ENCODE measurements around the gene PXYLP1.

The PXYLP1 gene

DNA sequence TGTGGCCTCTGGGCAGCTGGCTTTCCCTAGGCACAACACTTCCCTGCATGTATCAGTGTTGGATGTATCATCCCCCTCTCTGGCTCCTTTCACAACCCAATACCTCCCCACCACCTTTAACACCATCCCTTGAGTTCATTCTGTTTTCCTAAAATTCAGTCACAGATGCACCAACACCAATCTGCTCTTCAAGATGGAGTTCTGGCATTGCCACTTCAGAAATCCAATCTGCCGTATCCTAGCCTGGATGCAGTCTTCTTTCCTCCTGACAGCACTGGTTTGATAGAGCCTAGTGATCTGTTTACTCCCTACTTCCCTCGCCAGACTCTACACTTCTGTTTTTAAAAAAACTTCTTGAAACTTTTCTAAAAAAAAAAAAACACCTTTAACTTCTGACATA lies 21.7 kb downstream of the PXYLP1 start:
- no peak for DNase-seq

DNA sequence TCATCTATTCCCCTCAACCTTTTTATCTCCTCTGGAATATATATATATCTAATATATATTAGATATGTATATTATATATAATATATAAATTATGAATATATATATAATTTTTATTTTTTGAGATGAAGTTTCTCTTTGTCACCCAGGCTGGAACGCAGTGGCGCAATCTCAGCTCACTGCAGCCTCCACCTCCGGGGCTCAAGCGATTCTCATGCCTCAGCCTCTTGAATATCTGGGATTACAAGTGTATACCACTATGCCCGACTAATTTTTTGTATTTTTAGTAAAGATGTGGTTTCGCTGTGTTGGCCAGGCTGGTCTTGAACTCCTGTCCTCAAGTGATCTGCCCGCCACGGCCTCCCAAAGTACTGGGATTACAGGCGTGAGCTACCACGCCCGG lies 22.2 kb downstream of the PXYLP1 start:
- DNase-seq: no peak

DNA sequence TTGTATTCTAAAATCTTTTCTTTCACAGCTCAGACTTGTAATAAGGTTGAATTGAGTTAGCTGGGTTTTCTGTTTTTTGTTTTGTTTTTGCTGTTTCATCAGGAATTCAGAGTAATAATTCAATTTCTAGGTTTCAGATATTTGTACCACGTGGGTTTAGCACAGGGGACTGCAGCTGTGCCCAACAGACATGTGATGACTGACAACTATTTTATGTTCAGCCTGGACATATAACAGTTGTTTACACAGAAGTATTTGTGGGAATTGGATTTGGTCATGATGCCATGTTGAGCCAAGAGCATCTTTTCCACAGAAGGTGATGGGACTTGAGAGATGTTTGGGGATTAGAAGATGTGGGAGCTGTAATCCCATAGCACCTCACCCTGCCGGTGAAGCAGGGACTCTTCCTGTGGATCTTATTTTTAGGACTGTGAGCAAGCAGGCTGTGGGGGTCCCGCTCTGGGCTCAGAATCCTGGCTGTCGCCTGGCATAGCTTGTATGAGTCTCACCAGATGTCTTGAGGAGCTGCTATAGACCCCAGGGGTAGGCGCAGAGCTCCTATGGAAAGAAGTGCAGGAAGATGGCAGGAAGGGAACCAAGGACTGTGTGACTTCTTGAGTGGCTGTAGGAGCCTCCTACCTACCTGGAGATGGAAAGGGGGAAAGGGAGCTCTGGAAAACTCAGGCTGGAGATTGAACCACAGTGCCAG lies 23.7 kb downstream of the PXYLP1 start:
- DNase-seq: no peak

DNA sequence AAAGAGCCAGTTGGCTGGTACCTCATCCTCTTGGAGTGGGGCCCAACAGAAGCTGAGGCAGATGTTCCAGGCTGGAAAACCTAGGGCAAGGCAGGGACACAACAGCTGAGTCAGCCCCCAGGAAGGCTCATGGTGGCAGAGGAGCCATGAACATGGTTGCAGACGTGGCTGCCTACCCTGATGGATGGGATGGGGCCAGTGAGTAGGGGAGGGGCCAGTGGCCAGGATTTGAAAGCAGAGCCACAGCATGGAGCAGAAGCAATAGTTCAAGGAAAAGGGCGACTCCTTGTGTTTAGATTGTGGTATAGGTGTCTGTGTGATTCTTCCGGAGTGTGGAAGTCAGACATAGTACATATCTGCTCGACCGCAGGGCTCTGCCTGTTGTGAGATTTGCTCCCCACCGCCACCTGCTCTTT lies 24.2 kb downstream of the PXYLP1 start:
- DNase-seq: peak; percentile 16

DNA sequence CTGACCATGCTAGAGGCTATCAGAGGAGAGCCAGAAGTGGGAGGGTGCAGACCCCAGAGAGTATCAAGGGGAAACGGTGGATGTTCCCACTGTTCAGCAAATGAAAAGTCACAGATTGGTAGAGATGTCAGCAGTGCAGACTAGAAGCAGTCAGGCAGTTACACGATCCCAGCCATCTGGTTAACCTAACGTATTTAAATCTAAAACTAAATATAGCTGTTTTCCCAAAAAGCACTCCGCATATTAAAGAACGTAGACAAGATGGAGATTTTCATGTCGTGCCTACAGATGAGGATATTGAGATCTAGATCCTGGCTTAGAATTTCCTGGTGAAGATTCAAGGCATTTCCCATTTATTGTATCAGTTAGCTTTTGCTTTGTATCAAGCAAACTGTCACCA lies 25.2 kb downstream of the PXYLP1 start:
- DNase-seq: no peak

DNA sequence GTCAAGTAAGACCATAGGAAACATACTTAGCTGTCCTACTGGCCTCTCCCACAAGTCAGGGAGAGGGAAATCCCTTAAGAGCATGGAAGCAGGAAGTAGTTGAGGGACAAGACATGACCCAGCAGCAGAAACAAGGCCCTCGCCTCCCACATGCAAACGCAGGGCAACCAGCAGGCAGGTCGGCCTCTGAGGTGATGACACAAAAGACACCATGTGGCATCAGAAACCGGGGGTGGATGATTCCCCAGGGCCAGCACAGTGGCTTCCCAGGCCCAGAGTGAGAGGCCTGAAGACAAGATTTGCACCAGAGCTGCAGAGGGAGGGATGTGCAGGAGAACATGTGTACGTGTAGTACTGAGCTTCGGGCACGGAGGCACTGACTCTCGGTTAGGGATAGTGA lies 26.3 kb downstream of the PXYLP1 start:
- no peak for DNase-seq

DNA sequence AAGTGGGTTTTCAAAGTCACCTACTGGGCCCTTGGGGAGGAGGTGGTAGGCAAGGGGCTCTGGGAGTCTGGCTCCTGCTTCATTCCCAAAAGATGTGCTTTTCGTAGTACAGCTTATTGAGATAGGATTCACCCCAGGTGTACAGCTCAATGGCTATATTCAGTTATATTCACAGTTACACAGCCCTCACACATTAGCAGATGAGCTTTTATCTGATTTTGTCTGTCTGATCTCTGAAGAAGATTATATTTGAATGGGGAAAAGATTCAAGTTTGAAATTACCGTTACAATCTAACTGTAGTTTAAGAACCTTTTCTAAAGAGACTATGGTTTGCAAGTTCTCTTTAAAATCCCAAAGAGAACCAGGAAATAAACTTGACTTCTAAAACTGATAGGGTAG lies 27.3 kb downstream of the PXYLP1 start:
- DNase-seq: no peak

DNA sequence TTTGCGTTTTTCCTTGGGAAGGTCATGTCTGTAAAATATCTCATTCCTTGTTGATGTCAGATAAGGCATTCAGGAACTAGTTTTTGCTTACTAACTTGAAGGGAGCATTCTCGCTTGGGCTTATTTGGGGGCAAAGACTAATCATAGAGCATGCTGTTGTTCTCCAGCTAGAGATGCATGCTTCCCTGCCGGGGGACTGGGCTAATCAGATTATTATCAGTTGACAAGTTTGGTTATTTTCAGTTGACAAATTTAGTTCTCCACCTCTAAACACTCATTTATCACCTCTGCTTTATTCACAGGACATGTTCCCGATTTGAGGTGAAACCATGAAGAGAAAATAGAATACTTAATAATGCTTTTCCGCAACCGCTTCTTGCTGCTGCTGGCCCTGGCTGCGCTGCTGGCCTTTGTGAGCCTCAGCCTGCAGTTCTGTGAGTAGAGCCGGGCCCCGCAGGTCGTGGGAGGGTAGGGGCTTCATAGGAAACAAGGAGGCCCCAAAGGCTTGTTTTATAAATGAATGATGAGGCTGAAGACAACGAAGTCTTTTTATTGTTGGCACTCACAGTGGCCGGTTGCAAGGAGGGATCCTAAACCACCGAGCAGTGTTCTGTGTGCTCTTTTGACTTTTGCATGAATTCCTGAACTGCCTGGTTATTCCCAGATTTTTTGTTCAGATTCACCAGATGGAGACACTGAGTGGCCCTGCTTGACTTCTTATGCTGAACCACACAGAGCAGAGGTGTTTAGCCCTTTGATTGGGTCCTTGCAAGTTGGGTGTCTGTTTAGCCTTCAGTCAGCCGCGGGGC lies 28.4 kb downstream of the PXYLP1 start:
- DNase-seq: no peak

DNA sequence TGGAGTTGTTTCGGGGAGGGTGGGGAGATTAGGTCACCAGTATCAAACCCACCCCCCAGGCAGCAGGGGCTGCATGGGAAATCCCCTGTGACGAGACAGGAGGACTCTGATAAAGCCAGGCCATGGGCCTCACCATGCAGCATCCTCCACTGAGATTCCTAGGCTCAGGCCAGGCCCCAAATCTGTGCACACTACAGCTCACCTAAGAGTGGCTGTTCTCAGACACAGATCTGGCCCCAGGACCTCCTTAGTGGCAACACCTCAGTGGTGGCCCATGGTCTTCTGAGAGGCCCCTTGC lies 29.0 kb downstream of the PXYLP1 start:
- DNase-seq: no peak

DNA sequence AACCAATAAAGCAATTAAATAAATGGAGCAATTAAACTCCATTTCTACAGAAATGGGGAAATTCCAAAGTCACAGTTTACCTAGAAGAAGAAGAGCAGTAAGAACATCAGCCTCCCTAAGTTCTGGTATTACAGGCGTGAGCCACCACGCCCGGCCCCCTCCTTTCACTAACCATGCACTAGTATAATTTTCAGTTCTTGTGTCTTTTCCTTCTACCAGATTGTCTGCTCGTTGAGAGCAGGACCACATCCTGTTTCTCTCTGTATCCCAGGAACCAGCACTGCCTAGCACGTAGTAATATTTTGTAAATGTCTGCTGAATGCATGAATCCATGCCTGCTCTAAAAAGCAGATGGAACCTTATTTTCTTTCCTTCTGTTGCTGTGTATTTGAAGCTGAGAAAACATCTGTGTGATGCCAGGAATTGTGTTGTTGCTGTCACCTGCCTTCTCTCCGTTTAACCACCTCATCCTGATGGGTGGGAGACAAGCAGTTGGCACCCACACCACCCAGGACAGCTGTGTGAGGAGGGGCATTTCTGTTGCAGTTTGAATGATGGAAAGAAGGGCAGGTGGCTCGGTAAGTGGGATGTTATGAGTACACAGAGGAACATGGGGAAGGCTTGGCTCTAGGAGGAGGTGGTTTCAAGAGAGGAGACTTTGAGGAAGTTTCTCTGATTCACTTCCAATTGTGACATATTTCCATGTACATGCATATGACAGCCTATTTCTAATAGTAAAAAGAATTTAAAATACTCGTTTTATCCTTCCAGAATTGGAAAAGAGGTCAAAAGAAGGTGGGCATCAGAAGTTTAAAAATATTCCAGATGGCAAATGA lies 30.1 kb downstream of the PXYLP1 start:
- no peak for DNase-seq

DNA sequence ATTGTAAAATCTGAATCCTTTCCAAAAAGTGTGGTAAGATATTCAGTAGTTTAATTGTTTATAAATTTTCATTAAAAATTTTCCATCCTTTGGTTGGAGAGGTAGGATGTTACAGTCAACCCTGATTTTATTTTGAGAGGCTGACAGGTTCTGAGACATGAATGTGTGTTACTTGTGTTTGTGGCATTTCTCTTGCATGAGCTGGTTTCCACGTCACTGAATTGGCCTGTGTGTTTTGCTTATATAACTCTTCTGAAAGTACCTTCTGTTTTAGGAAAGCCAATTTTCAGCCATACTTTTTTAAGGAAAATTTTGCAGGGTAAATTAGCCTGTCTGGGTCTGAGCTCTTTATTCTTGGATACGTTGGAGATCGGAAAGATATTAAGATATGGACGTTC lies 30.7 kb downstream of the PXYLP1 start:
- DNase-seq: no peak

DNA sequence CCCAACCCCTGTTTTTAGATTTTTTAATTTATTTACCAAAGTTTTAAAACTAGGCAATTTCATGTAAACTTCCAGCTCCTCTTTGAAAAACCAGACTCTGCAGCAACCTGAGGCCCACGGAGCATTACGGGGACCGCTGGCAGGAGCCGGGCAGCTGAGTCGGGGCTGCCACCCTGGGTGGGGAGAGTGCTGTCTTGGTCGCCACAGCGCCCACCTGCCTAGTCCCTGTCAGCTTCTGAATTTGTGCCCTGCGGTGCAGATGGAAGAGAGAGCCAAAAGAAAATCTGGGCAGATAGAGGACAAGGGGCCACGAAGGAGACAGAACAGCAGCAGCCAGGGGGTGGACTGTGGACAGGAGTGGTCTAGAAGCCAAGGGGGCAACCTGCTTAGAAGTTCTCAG lies 34.6 kb downstream of the PXYLP1 start:
- DNase-seq: no peak

DNA sequence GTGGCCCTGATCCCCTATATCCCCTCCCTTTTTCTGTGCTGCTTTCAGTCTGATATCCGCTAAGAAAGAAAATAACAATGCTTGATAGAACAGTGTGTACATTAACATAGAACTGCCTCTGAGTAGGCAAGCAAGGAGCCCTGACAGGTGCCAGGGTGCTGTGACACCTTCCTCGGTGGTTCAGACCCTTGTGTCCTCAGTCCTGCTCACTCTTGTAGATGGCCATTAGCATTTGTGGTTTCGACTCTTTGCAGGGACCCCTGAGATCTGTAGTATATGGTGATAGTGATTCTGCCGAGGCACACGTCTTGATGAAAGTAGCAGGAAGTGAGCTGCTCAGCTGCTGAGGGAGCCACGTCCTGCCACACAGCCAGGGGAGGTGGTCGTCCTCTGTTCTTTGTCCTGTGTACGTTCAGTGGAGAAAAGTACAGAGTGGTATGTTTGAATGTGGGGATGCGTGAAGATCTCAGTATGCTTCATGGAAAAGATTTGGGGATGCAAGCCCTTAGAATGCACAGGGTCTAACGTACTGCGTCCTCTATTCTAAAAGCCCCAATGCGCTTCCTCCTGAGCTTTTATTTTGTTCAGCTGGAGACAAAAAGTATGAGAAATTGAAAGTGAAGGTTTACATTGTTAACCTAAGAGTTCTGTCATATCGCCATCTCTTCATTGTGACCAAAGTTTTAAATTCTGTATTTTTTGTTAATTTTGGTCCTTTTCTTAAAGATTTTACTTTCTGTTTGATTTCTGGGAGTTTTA lies 35.4 kb downstream of the PXYLP1 start:
- no peak for DNase-seq

DNA sequence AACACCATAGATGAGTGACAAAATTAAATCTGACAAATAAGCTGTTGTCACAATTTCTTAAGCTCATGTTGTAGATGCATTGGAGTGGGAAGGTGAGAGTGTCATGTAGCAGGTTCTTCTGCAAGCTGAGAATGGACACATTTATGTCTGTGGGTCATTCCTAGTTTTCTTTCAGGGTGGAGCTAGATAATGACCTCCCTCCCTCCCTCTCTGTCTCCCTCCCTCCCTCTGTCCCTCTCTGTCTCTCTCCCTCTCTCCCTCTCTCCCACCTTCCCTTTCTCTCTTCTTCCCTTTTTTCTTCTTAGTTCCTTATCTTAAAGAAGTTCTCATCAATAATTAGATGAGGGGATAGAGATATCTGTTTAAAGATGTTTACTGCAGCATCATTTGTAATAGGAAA lies 36.0 kb downstream of the PXYLP1 start:
- no peak for DNase-seq

DNA sequence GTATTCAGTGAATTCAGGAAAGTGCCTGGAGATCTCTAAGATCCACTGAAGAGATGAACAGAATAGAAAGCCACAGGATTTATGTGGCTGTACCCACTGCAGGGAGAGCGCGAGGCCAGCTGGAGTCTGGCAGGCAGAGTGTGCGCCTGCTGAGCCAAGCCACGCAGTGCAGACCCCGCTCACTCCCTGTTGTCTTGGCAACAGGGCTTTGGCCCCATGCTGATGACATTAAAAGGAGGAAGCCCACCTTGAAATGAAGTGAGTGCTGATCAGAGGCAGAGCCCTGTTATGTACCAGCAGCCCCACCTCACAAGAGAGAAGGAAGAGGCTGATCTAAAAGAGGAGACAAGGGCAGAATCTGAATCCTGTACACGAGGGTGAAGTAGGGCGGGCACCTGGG lies 36.7 kb downstream of the PXYLP1 start:
- DNase-seq: no peak

DNA sequence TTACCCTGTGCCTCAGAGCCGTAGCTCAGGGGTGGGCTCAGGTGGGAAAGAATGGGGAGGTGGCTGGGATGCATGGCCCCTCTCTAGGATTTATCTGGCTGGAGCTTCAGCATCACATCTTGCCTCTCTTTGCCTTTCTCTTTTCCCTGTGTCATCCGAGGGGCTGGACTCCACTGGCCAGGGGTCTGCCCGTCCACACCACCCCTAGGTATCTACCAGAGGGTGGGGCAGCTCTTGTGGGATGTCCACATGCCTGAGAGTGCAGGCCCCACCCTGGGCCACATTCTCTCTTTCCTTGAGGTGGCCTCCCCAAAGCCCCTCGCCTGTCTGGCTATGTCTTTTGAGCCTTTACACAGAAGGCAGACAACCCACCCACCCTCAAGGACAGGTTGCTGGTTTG lies 37.2 kb downstream of the PXYLP1 start:
- no peak for DNase-seq

DNA sequence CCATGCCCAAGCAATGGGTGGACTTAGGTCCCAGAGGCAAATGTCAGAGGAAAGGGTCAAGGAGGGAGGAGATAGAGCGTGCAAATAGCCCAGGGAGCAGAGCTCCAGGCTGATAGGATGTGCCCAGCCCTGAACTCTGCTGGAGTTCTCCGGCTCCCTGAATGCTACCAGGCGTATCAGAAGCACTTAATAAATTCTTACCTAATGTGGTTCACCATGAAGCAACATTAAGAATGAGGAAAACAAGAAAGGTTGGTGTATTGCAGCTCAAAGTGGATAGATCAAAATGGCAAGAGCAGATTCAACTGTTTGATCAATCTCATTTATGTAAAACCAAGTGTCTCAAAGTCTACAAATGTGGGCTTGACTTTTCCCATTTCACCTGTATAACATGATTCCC lies 38.3 kb downstream of the PXYLP1 start:
- no peak for DNase-seq

DNA sequence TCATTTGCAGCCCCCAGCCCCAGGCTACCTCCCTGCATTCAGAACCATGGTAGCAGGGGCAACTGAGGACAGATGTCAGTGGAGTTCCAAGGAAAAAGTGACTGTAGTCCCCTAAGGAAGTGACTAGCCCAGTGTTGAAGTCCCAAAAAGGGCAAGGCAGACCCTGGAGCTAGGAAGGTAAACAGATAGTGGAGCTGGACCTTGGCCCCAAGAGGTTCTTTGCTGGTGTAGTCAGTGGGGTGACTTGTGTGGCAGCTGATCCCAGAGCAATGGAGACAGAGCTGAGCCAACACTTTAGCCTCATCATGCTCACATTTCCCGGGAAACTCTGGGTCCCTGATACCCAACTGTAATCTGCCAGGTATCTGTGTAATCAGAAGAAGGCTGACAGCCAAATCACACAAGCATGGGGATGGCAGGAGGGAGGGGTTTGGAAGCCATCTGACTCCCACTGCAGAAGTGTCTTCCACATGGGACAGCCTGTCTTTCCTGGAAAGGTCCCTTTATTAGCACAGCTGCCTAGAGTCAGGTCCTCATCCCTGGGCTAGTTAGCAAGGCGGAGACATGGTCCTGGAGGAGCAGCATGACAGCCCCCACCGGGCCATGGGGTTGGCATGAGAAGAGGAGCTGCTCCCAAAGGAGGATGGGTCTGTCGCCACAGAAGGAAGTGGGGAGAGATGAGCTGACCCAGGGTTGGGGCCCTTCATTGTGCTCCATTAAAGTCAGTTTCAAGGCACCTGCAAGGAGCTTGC lies 39.8 kb downstream of the PXYLP1 start:
- no peak for DNase-seq

DNA sequence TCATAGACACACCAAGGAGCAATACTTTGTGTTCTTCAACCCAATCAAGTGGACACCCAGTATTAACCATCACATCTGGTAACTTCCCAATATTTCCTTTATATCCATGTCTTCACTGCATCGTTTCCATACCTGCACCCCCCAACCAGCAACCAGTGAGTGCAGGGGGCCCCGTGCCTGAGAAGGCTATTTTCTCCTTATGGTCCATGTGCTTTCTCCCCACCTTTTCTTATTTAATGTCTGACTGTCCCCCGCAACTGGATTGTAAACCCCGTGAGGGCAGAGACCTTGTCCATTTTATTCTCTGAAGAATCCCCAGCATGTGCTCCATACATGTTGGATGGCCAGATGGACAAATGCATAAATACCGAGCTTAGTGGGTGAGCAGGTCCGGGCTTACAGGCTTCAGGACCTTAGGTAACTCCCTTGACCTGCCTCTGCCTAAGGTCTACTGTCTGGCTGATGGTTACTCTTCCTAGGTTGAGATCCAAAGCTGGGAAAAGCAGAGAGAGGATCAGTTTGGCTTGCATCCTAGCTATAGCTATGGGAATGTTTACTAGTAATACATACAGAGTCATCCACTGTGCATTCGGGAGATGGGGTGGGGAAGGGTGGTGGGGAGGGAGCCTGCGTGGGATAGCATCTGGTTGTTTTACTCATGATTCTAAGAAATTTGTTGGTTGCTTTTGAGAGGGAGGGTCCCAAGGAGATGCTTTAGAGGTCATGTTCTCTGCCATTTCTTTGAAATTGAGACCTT lies 41.5 kb downstream of the PXYLP1 start:
- DNase-seq: no peak

DNA sequence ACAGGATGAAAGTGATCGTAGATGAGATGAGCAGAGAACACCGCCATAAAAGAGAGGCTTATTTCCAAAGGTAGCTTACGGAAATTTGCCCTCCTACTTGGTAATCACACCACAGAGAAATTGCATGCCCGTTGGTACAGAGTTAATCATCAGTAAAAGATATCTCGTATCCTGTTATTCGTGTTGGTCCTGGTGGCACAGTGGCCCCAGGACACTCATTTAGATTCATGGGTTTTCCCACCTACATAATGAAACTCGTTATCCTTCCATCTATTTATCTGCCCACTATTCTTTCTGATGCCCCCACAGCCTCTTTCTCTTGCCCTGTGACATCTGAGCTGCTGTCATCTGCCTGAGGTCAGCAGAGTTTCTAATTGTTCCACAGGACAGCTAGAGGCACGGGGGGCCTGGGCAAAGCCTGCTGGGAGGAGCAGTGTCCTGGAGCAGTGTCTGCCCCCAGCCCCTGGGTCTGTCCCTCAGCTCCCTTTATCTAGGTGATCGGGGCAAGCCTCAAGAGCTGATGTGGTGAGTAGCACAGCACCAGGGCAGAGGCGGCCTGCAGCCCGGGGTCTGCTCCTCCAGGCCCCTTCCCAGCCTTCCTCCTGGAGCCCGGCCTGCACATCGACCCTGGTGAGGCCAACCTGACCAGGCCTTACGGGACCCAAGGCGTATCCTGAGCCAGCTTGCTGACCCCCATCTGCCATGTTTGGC lies 42.2 kb downstream of the PXYLP1 start:
- DNase-seq: no peak

Data from effector CD4-positive, alpha-beta T cell (primary cell).